Thyroid gland (tissue), 4 donors: ENCODE measurements around the gene MEIS1. TPM values are rescaled to one million over a fixed set of nuclear protein-coding genes. Genes with fewer than 3 reads are reported as not detected.

ENCODE experiments used
- DNase-seq, 2 donors: peaks; one replicate each; pipeline ENCODE4 v3.0.0-alpha.2; 2019
- H3K27ac ChIP-seq, 3 donors: fragments of 200-600 bp; sonication (generic); 1 replicate in 2 of 3; 2 replicates in 1 of 3; pipeline ENCODE4 v1.5.1; 2016 to 2019; ENCODE audit warnings: mild to moderate bottlenecking in 1 of 3, moderate library complexity in 1 of 3
- H3K27me3 ChIP-seq: fragments of 200-600 bp; sonication (generic); one replicate; pipeline ENCODE4 v1.5.1; 2019
- H3K36me3 ChIP-seq, 2 donors: fragments of 200-600 bp; sonication (generic); one replicate each; pipeline ENCODE4 v1.5.1; 2016 to 2019
- H3K4me1 ChIP-seq, 2 donors: fragments of 200-600 bp; sonication (generic); one replicate each; pipeline ENCODE4 v1.5.1; 2017 to 2019
- H3K4me3 ChIP-seq, 3 donors: fragments of 200-600 bp; sonication (generic); replicated peaks in 1 of 3; 1 replicate in 2 of 3; 2 replicates in 1 of 3; pipeline ENCODE4 v1.5.1; 2016; ENCODE audit warnings: mild to moderate bottlenecking in 1 of 3
- H3K9me3 ChIP-seq: fragments of 200-600 bp; sonication (generic); one replicate; pipeline ENCODE4 v1.5.1; 2017
- POLR2A ChIP-seq, 2 donors: fragments of 450-650 bp; IDR thresholded peaks; one replicate each; pipeline ENCODE4 v1.6.1; 2017; ENCODE audit warnings: antibody characterized with exemption in 2 of 2, mild to moderate bottlenecking in 2 of 2, moderate library complexity in 1 of 2
- WGBS, 2 donors: methylation state at CpG; one replicate each; pipeline ENCODE4 v1.1.5; 2017; 5-methylcytosine and 5-hydroxymethylcytosine counted together
- intact Hi-C: fragments of 100-400 bp; cut with DNase I; formaldehyde crosslinking; loops from one replicate; pipeline ENCODE4 v1.15.1; 2023
- total RNA-seq, 4 donors: library from RNA; depleted of rRNA; stranded (reverse); fragments of >200 nt; gene quantifications; one replicate each; pipeline ENCODE4 v1.2.3, GENCODE V29; 2016
- TF ChIP-seq, protein P1 (sequence below), 6 experiments: fragments of 200-600 bp in 3 of 6; fragments of 450-650 bp in 3 of 6; sonication (generic) in 3 of 6; IDR thresholded peaks; one replicate each; pipeline ENCODE4 v1.5.1; 2016 to 2019; ENCODE audit warnings: antibody characterized with exemption in 6 of 6, mild to moderate bottlenecking in 2 of 6, inconsistent platforms in 1 of 6, moderate library complexity in 1 of 6

The MEIS1 gene
- total RNA-seq, 4 donors from 2014 or later = 6.8 to 11.8 (median 9.4) TPM

DNA sequence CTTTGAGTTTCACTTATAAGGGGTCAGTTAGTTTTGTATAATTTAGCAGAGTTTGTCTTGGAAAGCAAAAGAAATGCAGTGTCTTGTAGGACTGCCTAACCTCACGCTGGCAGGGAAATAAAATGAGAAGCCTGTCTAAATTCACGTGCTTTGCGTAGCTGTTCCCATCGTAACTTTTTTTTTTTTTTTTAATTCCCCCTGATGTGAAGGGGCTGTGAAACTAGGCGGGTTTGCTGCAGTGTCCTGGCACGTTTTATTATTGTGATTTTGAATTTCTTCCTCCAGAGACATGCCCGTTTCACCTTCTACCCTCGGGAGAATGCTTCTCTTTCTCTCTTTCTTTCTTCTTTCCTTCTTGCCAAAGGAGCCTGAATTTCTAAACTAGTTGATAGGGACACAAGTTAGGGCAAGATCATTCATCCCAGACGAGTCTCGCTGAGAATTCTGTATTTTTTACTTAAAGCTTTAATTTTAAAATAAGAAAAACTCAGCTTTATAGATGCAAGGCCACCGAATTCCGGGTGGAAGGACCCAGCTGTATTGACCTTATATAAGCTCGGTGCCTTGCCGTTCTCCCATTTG lies 2.3 kb downstream of the MEIS1 start:
- peaks cover 4 to 21% of the 10 kb centered on the region in 2 donors for H3K4me1 ChIP-seq
- H3K27me3 ChIP-seq = peaks cover 6% of the 10 kb centered on the region
- WGBS, 2 donors = 27 to 28% methylated on average over 14 of the region's 14 CpGs
- H3K9me3 ChIP-seq = no peaks in the 10 kb centered on the region
- DNase-seq = no peak
- H3K36me3 ChIP-seq = no peaks in the 10 kb centered on the region
- TF ChIP-seq, protein P1, sequence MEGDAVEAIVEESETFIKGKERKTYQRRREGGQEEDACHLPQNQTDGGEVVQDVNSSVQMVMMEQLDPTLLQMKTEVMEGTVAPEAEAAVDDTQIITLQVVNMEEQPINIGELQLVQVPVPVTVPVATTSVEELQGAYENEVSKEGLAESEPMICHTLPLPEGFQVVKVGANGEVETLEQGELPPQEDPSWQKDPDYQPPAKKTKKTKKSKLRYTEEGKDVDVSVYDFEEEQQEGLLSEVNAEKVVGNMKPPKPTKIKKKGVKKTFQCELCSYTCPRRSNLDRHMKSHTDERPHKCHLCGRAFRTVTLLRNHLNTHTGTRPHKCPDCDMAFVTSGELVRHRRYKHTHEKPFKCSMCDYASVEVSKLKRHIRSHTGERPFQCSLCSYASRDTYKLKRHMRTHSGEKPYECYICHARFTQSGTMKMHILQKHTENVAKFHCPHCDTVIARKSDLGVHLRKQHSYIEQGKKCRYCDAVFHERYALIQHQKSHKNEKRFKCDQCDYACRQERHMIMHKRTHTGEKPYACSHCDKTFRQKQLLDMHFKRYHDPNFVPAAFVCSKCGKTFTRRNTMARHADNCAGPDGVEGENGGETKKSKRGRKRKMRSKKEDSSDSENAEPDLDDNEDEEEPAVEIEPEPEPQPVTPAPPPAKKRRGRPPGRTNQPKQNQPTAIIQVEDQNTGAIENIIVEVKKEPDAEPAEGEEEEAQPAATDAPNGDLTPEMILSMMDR (IDR thresholded peaks at IDR 0.05) = no peak
- no peak for TF ChIP-seq POLR2A (IDR thresholded peaks at IDR 0.05)
- peak overlapping the region in 2 of 3 donors; percentile 19 to 66 for H3K27ac ChIP-seq
- intact Hi-C loops = loop anchor here (10.0 kb wide), 1 partner anchor 1038 kb away; no protein-coding TSS in a partner anchor
- H3K4me3 ChIP-seq = peak overlapping the region in 1 of 3 donors; percentile 6

DNA sequence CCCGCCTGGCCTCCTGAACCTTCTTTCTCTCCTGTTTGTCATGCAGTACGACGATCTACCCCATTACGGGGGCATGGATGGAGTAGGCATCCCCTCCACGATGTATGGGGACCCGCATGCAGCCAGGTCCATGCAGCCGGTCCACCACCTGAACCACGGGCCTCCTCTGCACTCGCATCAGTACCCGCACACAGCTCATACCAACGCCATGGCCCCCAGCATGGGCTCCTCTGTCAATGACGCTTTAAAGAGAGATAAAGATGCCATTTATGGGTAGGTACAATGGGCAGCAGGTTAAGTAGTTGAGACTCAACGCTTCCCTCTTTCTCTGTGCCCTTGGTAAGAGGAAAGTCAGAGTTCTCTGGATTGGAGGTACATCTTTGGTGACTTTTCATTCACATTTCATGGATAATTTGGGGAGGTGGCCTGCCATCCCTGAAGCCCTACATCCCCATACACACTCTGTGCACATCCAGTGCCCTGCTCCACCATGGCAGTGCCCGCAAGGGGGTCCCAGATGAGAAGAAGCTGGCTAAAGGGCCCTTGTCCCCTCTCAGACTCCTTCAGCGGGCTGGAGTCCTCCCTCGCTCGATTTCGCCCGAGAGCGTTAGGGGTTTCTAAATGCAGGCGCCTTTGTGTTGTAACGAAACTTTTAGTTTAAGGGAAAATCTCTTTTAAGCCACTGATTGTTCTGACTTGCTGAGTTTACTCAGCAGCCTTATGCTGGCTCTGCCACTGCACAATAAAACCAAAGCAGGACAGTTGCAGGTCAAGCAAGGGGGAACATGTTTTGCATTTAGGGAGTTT lies 3.0 kb downstream of the MEIS1 start:
- H3K36me3 ChIP-seq = no peaks in the 10 kb centered on the region
- H3K27me3 ChIP-seq = peaks cover 6% of the 10 kb centered on the region
- peak overlapping the region in 1 of 3 donors; percentile 6 for H3K4me3 ChIP-seq
- H3K27ac ChIP-seq = peak overlapping the region in 2 of 3 donors; percentile 19 to 66
- no peak for DNase-seq
- TF ChIP-seq POLR2A (IDR thresholded peaks at IDR 0.05) = no peak
- TF ChIP-seq, protein P1 (IDR thresholded peaks at IDR 0.05) = no peak
- H3K9me3 ChIP-seq = no peaks in the 10 kb centered on the region
- WGBS, 2 donors = 27 to 38% methylated on average over 22 of the region's 22 CpGs
- intact Hi-C loops = loop anchor here (10.0 kb wide), 1 partner anchor 1037 kb away; no protein-coding TSS in a partner anchor
- H3K4me1 ChIP-seq = peaks cover 4 to 20% of the 10 kb centered on the region in 2 donors

- peak overlapping the region in 1 of 3 donors; percentile 6 for H3K4me3 ChIP-seq
- intact Hi-C loops = loop anchor here (10.0 kb wide), 1 partner anchor 1036 kb away; no protein-coding TSS in a partner anchor
- H3K27ac ChIP-seq = peak overlapping the region in 1 of 3 donors; percentile 66
- H3K36me3 ChIP-seq = no peaks in the 10 kb centered on the region
- peaks cover 6% of the 10 kb centered on the region for H3K27me3 ChIP-seq
- DNase-seq = no peak
- H3K9me3 ChIP-seq = no peaks in the 10 kb centered on the region
- peaks cover 4 to 15% of the 10 kb centered on the region in 2 donors for H3K4me1 ChIP-seq
- TF ChIP-seq, protein P1 (IDR thresholded peaks at IDR 0.05) = no peak
- no peak for TF ChIP-seq POLR2A (IDR thresholded peaks at IDR 0.05)
- WGBS, 2 donors = 35 to 42% methylated on average over 8 of the region's 8 CpGs
Observed at GRCh38 chr2:66438498-66438833, 3.5 kb downstream of the MEIS1 start.

- Histone ChIP-seq H3K9me3 (no peaks in the 10 kb centered on the region), H3K4me1 (peaks cover 4 to 9% of the 10 kb centered on the region in 2 donors), H3K27ac (peak overlapping the region; percentile 21 to 66 (median 22)), H3K4me3 (peak overlapping the region in 2 of 3 donors; percentile 4 to 18), H3K27me3 (peaks cover 6% of the 10 kb centered on the region), H3K36me3 (no peaks in the 10 kb centered on the region)
- TF ChIP-seq, protein P1 (IDR thresholded peaks at IDR 0.05) = no peak
- 15 to 17% methylated on average over 23 to 26 of the region's 37 CpGs for WGBS, 2 donors
- no peak for DNase-seq
- intact Hi-C loops = loop anchor here (10.0 kb wide), 1 partner anchor 1036 kb away; no protein-coding TSS in a partner anchor
Observed at GRCh38 chr2:66438891-66439811, 4.2 kb downstream of the MEIS1 start.
